GM12864 (cell line): Measurements from ENCODE around the gene MALRD1.

ENCODE experiments used
- DNase-seq: peaks from one replicate; pipeline ENCODE4 v3.0.0-alpha.2; 2011; ENCODE audit warnings: low read depth
- H3K4me3 ChIP-seq: 2 replicates; pipeline ENCODE4 v1.5.1; 2011; ENCODE audit warnings: mild to moderate bottlenecking, low read depth, low read length, control low read depth
- CTCF ChIP-seq: IDR thresholded peaks from 2 replicates; pipeline ENCODE4 v1.5.1; 2011; ENCODE audit warnings: low read depth, mild to moderate bottlenecking, moderate library complexity, low read length, control low read depth, inconsistent platforms; ENCODE audit errors: missing control alignments

The MALRD1 gene

GRCh38 chr10:19317952-19318351, 269.4 kb downstream of the MALRD1 start:
- no peak for TF ChIP-seq CTCF
- no peak overlapping the region for H3K4me3 ChIP-seq
- no peak for DNase-seq

- no peak for DNase-seq
- H3K4me3 ChIP-seq = no peak overlapping the region
- TF ChIP-seq CTCF = no peak
These were observed 277.0 kb downstream of the MALRD1 start for GRCh38 chr10:19325581-19325980.

GRCh38 chr10:19328582-19328981, 280.0 kb downstream of the MALRD1 start:
- no peak for DNase-seq
- no peak overlapping the region for H3K4me3 ChIP-seq
- no peak for TF ChIP-seq CTCF

- DNase-seq = no peak
- H3K4me3 ChIP-seq = no peak overlapping the region
- no peak for TF ChIP-seq CTCF
These were observed 280.9 kb downstream of the MALRD1 start for GRCh38 chr10:19329475-19329874.

- TF ChIP-seq CTCF = no peak
- no peak for DNase-seq
- no peak overlapping the region for H3K4me3 ChIP-seq
These were observed 283.7 kb downstream of the MALRD1 start for GRCh38 chr10:19332304-19332703.

- no peak overlapping the region for H3K4me3 ChIP-seq
- no peak for TF ChIP-seq CTCF
- no peak for DNase-seq
These were observed 285.0 kb downstream of the MALRD1 start for GRCh38 chr10:19333631-19334030.

GRCh38 chr10:19347621-19348020, 299.0 kb downstream of the MALRD1 start:
- H3K4me3 ChIP-seq = no peak overlapping the region
- DNase-seq = no peak
- TF ChIP-seq CTCF = no peak
